Activated CD4-positive, alpha-beta T cell treated with anti-CD3 and anti-CD28 coated beads, Interleukin-2, amount 10 ng/mL, durations not matched to agents 7 days and 5 days (primary cell): ENCODE measurements around the gene ZNF597. TPM values are rescaled to one million over a fixed set of nuclear protein-coding genes. Genes with fewer than 3 reads are reported as not detected.
"Not testable (repeated sequence)": the region's sequence is repeated elsewhere in the genome, so short reads cannot be mapped to it uniquely, and the experiment has no call there.

Experiments used
- CTCF ChIA-PET: fragments of 350-600 bp; sonication (Branson Sonifier 250); formaldehyde crosslinking; loops from one replicate; lab custom pipeline; 2021; ENCODE audit warnings: antibody characterized with exemption; lab: Charles Lee
- POLR2A ChIA-PET: fragments of 350-600 bp; sonication (Branson Sonifier 250); formaldehyde crosslinking; loops from one replicate; lab custom pipeline; 2021; ENCODE audit warnings: antibody characterized with exemption; lab: Charles Lee
- DNase-seq: peaks from one replicate; pipeline ENCODE4 v3.0.0-alpha.2; 2020
- H3K27ac Mint-ChIP-seq: one replicate; pipeline ENCODE4 v1.8.0; 2021; ENCODE audit warnings: mild to moderate bottlenecking, moderate library complexity, mixed read lengths
- H3K27me3 Mint-ChIP-seq: one replicate; pipeline ENCODE4 v1.8.0; 2021; ENCODE audit warnings: mixed read lengths
- H3K36me3 Mint-ChIP-seq: one replicate; pipeline ENCODE4 v1.8.0; 2021; ENCODE audit warnings: low read depth, mixed read lengths
- H3K4me1 Mint-ChIP-seq: one replicate; pipeline ENCODE4 v1.8.0; 2021; ENCODE audit warnings: mixed read lengths
- H3K4me3 Mint-ChIP-seq: one replicate; pipeline ENCODE4 v1.8.0; 2021; ENCODE audit warnings: mild to moderate bottlenecking, moderate library complexity, mixed read lengths
- H3K9me3 Mint-ChIP-seq: one replicate; pipeline ENCODE4 v1.8.0; 2021; ENCODE audit warnings: mixed read lengths
- total RNA-seq, 2 experiments: library from RNA; stranded (reverse); gene quantifications; one replicate each; pipeline ENCODE4 v1.2.3, GENCODE V29; 2021

ZNF597 gene
- total RNA-seq, 2 experiments from 2014 or later, result 2.5 to 2.7 TPM

GRCh38 chr16:3481696-3482658 lies 38.7 kb upstream of the ZNF597 start:
- Mint-ChIP-seq H3K4me3 (no peak overlapping the region), H3K9me3 (no peaks in the 10 kb centered on the region), H3K36me3 (peaks cover 41% of the 10 kb centered on the region), H3K27me3 (no peaks in the 10 kb centered on the region), H3K4me1 (no peaks in the 10 kb centered on the region), H3K27ac (no peak overlapping the region)
- POLR2A ChIA-PET, result no interaction called here
- no peak for DNase-seq
- CTCF ChIA-PET, result interaction anchor here (0.6 kb wide), 1 partner anchor 292 kb away, joined by 3 read pairs; no protein-coding TSS in a partner anchor

- Mint-ChIP-seq H3K4me3 (no peak overlapping the region), H3K27ac (no peak overlapping the region), H3K27me3 (no peaks in the 10 kb centered on the region), H3K9me3 (no peaks in the 10 kb centered on the region), H3K36me3 (peaks cover 42% of the 10 kb centered on the region), H3K4me1 (no peaks in the 10 kb centered on the region)
- no peak for DNase-seq
- POLR2A ChIA-PET, result no interaction called here
- CTCF ChIA-PET, result interaction anchor here (0.6 to 0.7 kb wide), 3 partner anchors 24 to 727 kb away, joined by 3 read pairs; no protein-coding TSS in a partner anchor
Measured at GRCh38 chr16:3480901-3481695, 37.8 kb upstream of the ZNF597 start.

- Mint-ChIP-seq H3K36me3 (peaks cover 43% of the 10 kb centered on the region), H3K9me3 (no peaks in the 10 kb centered on the region), H3K27me3 (no peaks in the 10 kb centered on the region), H3K27ac (no peak overlapping the region), H3K4me3 (no peak overlapping the region), H3K4me1 (no peaks in the 10 kb centered on the region)
- CTCF ChIA-PET, result interaction anchor here (1.0 kb wide), 1 partner anchor 11 kb away, joined by 3 read pairs; no protein-coding TSS in a partner anchor
- no peak for DNase-seq
- POLR2A ChIA-PET, result no interaction called here
Measured at GRCh38 chr16:3479654-3480216, 36.4 kb upstream of the ZNF597 start.

GRCh38 chr16:3478242-3478925 lies 35.1 kb upstream of the ZNF597 start:
- ChIA-PET CTCF (no interaction called here), POLR2A (no interaction called here)
- no peaks in the 10 kb centered on the region for H3K4me1 Mint-ChIP-seq
- no peak overlapping the region for H3K4me3 Mint-ChIP-seq
- DNase-seq, result no peak
- no peak overlapping the region for H3K27ac Mint-ChIP-seq
- H3K9me3 Mint-ChIP-seq, result no peaks in the 10 kb centered on the region
- H3K27me3 Mint-ChIP-seq, result no peaks in the 10 kb centered on the region
- peaks cover 39% of the 10 kb centered on the region for H3K36me3 Mint-ChIP-seq

- POLR2A ChIA-PET, result no interaction called here
- CTCF ChIA-PET, result interaction anchor here (1.0 kb wide), 1 partner anchor 23 kb away, joined by 3 read pairs; no protein-coding TSS in a partner anchor
- H3K36me3 Mint-ChIP-seq, result peaks cover 37% of the 10 kb centered on the region
Measured at GRCh38 chr16:3476409-3476808, 33.1 kb upstream of the ZNF597 start.

GRCh38 chr16:3475604-3476375 lies 32.5 kb upstream of the ZNF597 start:
- DNase-seq, result no peak
- POLR2A ChIA-PET, result no interaction called here
- no peak overlapping the region for H3K27ac Mint-ChIP-seq
- CTCF ChIA-PET, result interaction anchor here (1.0 kb wide), 1 partner anchor 22 kb away, joined by 3 read pairs; no protein-coding TSS in a partner anchor
- peaks cover 37% of the 10 kb centered on the region for H3K36me3 Mint-ChIP-seq
- H3K9me3 Mint-ChIP-seq, result no peaks in the 10 kb centered on the region
- H3K4me1 Mint-ChIP-seq, result peaks cover 13% of the 10 kb centered on the region
- no peak overlapping the region for H3K4me3 Mint-ChIP-seq
- H3K27me3 Mint-ChIP-seq, result no peaks in the 10 kb centered on the region

More at GRCh38 chr16:3476409-3476808, 33.1 kb upstream of the ZNF597 start:
- no peaks in the 10 kb centered on the region for H3K27me3 Mint-ChIP-seq
- no peaks in the 10 kb centered on the region for H3K9me3 Mint-ChIP-seq
- H3K4me1 Mint-ChIP-seq, result peaks cover 10% of the 10 kb centered on the region
- no peak overlapping the region for H3K4me3 Mint-ChIP-seq
- no peak overlapping the region for H3K27ac Mint-ChIP-seq
- no peak for DNase-seq

GRCh38 chr16:3474870-3475269 lies 31.6 kb upstream of the ZNF597 start:
- POLR2A ChIA-PET, H3K4me3 Mint-ChIP-seq, H3K9me3 Mint-ChIP-seq, CTCF ChIA-PET, H3K27me3 Mint-ChIP-seq, H3K27ac Mint-ChIP-seq, DNase-seq: not testable (repeated sequence)
- H3K4me1 Mint-ChIP-seq, result peaks cover 14% of the 10 kb centered on the region
- peaks cover 37% of the 10 kb centered on the region for H3K36me3 Mint-ChIP-seq

- DNase-seq, result no peak
- H3K9me3 Mint-ChIP-seq, result no peaks in the 10 kb centered on the region
- H3K4me3 Mint-ChIP-seq, result no peak overlapping the region
- H3K27ac Mint-ChIP-seq, result no peak overlapping the region
- H3K36me3 Mint-ChIP-seq, result peaks cover 31% of the 10 kb centered on the region
- CTCF ChIA-PET, result no interaction called here
- H3K27me3 Mint-ChIP-seq, result no peaks in the 10 kb centered on the region
- POLR2A ChIA-PET, result no interaction called here
- peaks cover 14% of the 10 kb centered on the region for H3K4me1 Mint-ChIP-seq
Measured at GRCh38 chr16:3474136-3474779, 31.0 kb upstream of the ZNF597 start.

GRCh38 chr16:3473596-3473943 lies 30.3 kb upstream of the ZNF597 start:
- H3K9me3 Mint-ChIP-seq, POLR2A ChIA-PET, CTCF ChIA-PET, DNase-seq, H3K27ac Mint-ChIP-seq, H3K4me3 Mint-ChIP-seq, H3K27me3 Mint-ChIP-seq: not testable (repeated sequence)
- Mint-ChIP-seq H3K4me1 (peaks cover 14% of the 10 kb centered on the region), H3K36me3 (peaks cover 26% of the 10 kb centered on the region)

GRCh38 chr16:3472878-3473595 lies 29.7 kb upstream of the ZNF597 start:
- ChIA-PET CTCF (interaction anchor here (1.3 kb wide), 1 partner anchor 28 kb away, joined by 4 read pairs; the partner anchor contains the start of gene CLUAP1), POLR2A (no interaction called here)
- Mint-ChIP-seq H3K4me3 (no peak overlapping the region), H3K36me3 (peaks cover 29% of the 10 kb centered on the region), H3K27me3 (no peaks in the 10 kb centered on the region), H3K4me1 (peaks cover 14% of the 10 kb centered on the region), H3K9me3 (no peaks in the 10 kb centered on the region), H3K27ac (no peak overlapping the region)
- no peak for DNase-seq
